PFSK-1 (cell line): ENCODE results near the gene DTNA.

Source experiments
- POLR2AphosphoS5 ChIP-seq: IDR thresholded peaks from 2 replicates; pipeline ENCODE4 v1.6.1; 2012; ENCODE audit warnings: low read depth, mild to moderate bottlenecking, control low read depth, low read length, moderate library complexity
- SIN3A ChIP-seq: IDR thresholded peaks from 2 replicates; pipeline ENCODE4 v1.6.1; 2012; ENCODE audit warnings: mild to moderate bottlenecking, low read length, moderate library complexity, borderline replicate concordance; ENCODE audit not compliant: insufficient read depth
- TAF1 ChIP-seq: IDR thresholded peaks from 2 replicates; pipeline ENCODE4 v1.6.1; 2012; ENCODE audit warnings: low read length, control low read depth, borderline replicate concordance; ENCODE audit not compliant: insufficient read depth

DNA sequence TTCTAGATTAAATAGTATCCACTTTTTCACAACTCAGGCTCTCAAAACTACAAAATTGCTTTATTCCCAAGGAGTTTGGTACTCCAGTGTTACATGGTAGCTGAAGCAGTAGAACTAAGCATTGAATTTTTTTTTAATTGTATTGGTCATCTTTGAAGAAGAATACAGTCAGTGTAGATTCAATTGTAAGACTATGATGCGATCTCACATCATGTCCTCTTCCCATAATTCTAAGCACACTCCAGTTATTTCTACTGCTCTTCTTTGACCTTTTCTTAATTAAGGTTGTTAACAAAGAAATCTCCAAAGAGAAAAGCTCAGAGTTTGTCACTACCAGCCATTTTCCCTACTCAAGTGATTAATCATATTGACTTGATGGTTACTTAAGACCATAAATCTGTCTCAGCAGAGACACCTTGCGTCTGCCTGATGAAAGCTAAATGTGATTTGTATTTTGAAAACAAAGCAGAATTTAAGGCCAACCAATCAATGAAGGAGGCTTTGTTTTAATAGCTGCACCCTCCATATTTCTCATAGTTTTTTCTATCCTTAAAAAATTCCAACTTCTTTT, 130.2 kb downstream of the DTNA start:
- TF ChIP-seq TAF1 (no peak), POLR2AphosphoS5 (no peak), SIN3A (no peak)
